Body of pancreas (tissue), 4 donors: ENCODE measurements around the gene ACSL1. TPM values are rescaled to one million over a fixed set of nuclear protein-coding genes. Genes with fewer than 3 reads are reported as not detected.

Experiments used
- ATAC-seq: fragments of 150-250 bp; one replicate; pipeline ENCODE4 v1.9.1; 2016
- DNase-seq, 4 donors: peaks; one replicate each; pipeline ENCODE4 v3.0.0-alpha.2; 2019
- H3K27ac ChIP-seq, 4 donors: fragments of 200-600 bp; sonication (generic); 1 replicate in 3 of 4; 2 replicates in 1 of 4; pipeline versions ENCODE4 v1.5.1 to v1.6.1; 2016 to 2019; ENCODE audit warnings: mild to moderate bottlenecking in 1 of 4, mixed read lengths in 1 of 4, moderate library complexity in 1 of 4
- H3K27me3 ChIP-seq, 2 donors: fragments of 200-600 bp; sonication (generic); one replicate each; pipeline ENCODE4 v1.6.0; 2016; ENCODE audit warnings: mild to moderate bottlenecking in 1 of 2
- H3K36me3 ChIP-seq, 2 donors: fragments of 200-600 bp; sonication (generic); replicated peaks in 1 of 2; 2 replicates each; pipeline ENCODE4 v1.5.1; 2016; ENCODE audit warnings: low read depth in 2 of 2; ENCODE audit not compliant: insufficient read depth in 1 of 2
- H3K4me1 ChIP-seq: fragments of 200-600 bp; sonication (generic); one replicate; pipeline ENCODE4 v1.6.0; 2016
- H3K4me3 ChIP-seq, 2 donors: fragments of 200-600 bp; sonication (generic); 1 replicate in 1 of 2; 2 replicates in 1 of 2; pipeline ENCODE4 v1.5.1; 2016 to 2019
- H3K9me3 ChIP-seq, 3 donors: fragments of 200-600 bp; sonication (generic); 1 replicate in 2 of 3; 2 replicates in 1 of 3; pipeline ENCODE4 v1.5.1; 2016
- POLR2A ChIP-seq, 3 donors: fragments of 450-650 bp; IDR thresholded peaks; one replicate each; pipeline ENCODE4 v1.6.1; 2016; ENCODE audit warnings: antibody characterized with exemption in 3 of 3, mild to moderate bottlenecking in 2 of 3
- WGBS, 2 donors: methylation state at CpG; one replicate each; pipeline ENCODE4 v1.1.5; 2017; 5-methylcytosine and 5-hydroxymethylcytosine counted together
- intact Hi-C: fragments of 100-400 bp; cut with DNase I; formaldehyde crosslinking; loops from one replicate; pipeline ENCODE4 v1.15.1; 2023
- total RNA-seq, 2 donors: library from RNA; depleted of rRNA; stranded (reverse); fragments of >200 nt; gene quantifications; one replicate each; pipeline ENCODE4 v1.1.0, GENCODE V29; 2016
- TF ChIP-seq, protein P1 (sequence below), 7 experiments: fragments of 450-650 bp in 4 of 7; fragments of 200-600 bp in 3 of 7; sonication (generic) in 3 of 7; IDR thresholded peaks; one replicate each; pipeline ENCODE4 v1.5.1; 2016 to 2019; ENCODE audit warnings: antibody characterized with exemption in 7 of 7

The ACSL1 gene
- total RNA-seq, 2 donors from 2014 or later = 36.6 to 193 TPM

DNA sequence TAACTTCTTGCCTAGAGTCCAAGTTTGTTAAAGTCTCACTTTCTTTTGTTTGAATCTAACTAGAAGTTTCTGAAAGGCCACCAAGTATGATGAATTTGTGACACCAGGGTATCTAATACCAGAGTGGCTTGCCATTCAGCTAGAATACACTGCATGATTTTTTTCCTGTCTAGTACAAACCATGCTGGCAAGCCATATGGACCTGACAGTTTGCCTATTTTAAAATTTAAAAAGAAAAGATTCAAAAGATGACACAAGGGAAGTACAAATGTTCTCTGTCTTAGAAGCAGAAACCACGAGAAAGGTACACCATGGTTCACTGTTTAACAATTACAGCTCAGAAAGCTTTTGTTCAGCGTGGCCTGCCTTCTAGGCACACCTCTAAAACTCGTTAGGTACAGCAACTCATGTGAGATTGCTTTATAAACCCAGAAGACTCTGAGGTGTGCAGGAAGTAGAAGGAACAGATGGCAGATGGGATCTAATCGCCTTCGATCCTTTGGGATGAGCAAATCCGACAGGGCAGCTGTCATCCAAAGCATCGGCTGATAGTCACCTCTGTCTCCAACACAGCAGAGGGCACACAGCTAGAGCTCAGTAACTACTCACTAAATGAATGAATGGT, 56.5 kb downstream of the ACSL1 start:
- H3K4me1 ChIP-seq = no peaks in the 10 kb centered on the region
- no peaks in the 10 kb centered on the region for H3K27me3 ChIP-seq
- no peak overlapping the region for H3K4me3 ChIP-seq
- DNase-seq (no peak), ATAC-seq (no peak)
- H3K36me3 ChIP-seq = peaks cover 0 to 5% of the 10 kb centered on the region in 2 donors
- no peaks in the 10 kb centered on the region for H3K9me3 ChIP-seq
- 90 to 92% methylated on average over 7 of the region's 7 CpGs for WGBS, 2 donors
- intact Hi-C loops = no loop called here
- no peak for TF ChIP-seq POLR2A (IDR thresholded peaks at IDR 0.05)
- TF ChIP-seq, protein P1, sequence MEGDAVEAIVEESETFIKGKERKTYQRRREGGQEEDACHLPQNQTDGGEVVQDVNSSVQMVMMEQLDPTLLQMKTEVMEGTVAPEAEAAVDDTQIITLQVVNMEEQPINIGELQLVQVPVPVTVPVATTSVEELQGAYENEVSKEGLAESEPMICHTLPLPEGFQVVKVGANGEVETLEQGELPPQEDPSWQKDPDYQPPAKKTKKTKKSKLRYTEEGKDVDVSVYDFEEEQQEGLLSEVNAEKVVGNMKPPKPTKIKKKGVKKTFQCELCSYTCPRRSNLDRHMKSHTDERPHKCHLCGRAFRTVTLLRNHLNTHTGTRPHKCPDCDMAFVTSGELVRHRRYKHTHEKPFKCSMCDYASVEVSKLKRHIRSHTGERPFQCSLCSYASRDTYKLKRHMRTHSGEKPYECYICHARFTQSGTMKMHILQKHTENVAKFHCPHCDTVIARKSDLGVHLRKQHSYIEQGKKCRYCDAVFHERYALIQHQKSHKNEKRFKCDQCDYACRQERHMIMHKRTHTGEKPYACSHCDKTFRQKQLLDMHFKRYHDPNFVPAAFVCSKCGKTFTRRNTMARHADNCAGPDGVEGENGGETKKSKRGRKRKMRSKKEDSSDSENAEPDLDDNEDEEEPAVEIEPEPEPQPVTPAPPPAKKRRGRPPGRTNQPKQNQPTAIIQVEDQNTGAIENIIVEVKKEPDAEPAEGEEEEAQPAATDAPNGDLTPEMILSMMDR (IDR thresholded peaks at IDR 0.05) = no peak
- no peak overlapping the region for H3K27ac ChIP-seq

DNA sequence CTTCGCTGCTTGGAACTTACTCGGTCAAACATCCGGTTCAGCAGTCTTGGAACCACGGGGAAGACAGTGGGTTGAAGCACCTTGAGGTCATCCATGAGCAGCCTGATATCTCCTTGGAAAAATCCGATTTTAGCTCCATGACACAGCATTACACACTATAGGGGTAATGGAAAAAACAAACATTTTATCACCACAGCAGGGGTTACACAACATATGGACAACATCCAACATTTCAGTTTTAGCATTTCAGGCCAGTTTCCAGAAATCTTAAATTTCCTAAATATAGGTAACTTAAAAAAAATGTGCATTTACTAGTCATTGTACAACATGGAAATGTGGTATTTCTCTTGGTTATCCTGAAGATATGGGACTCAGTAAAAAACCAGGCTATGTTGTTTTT, 57.5 kb downstream of the ACSL1 start:
- DNase-seq = no peak
- ATAC-seq = no peak
- no peaks in the 10 kb centered on the region for H3K9me3 ChIP-seq
- intact Hi-C loops = no loop called here
- no peak overlapping the region for H3K27ac ChIP-seq
- no peak overlapping the region for H3K4me3 ChIP-seq
- no peaks in the 10 kb centered on the region for H3K4me1 ChIP-seq
- H3K36me3 ChIP-seq = peaks cover 0 to 5% of the 10 kb centered on the region in 2 donors
- TF ChIP-seq POLR2A (IDR thresholded peaks at IDR 0.05) = no peak
- TF ChIP-seq, protein P1 (IDR thresholded peaks at IDR 0.05) = no peak
- 85 to 92% methylated on average over 5 of the region's 5 CpGs for WGBS, 2 donors
- H3K27me3 ChIP-seq = no peaks in the 10 kb centered on the region

DNA sequence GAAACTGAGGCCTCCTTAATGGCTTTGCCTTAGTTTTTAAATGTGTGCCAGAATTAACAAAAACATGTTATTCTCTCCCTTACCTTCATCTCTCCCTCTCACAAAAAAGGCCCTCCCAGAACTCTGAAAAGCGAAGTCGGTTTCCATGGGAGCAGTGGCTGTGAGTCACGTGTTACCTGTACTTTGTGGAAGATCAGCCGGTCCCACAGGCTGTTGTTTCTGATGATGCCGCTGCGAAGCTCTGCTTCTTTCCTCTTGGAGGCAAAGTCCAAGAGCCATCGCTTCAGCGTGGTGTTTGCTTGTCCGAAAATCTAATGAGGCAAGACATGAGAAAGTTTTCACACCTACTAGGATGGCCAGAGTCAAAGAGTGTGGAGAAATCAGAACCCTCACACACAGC, 59.3 kb downstream of the ACSL1 start:
- Histone ChIP-seq H3K9me3 (no peaks in the 10 kb centered on the region), H3K27me3 (no peaks in the 10 kb centered on the region), H3K27ac (no peak overlapping the region), H3K36me3 (peaks cover 0 to 7% of the 10 kb centered on the region in 2 donors), H3K4me3 (no peak overlapping the region), H3K4me1 (no peaks in the 10 kb centered on the region)
- no peak for DNase-seq
- TF ChIP-seq POLR2A (IDR thresholded peaks at IDR 0.05) = no peak
- TF ChIP-seq, protein P1 (IDR thresholded peaks at IDR 0.05) = no peak
- intact Hi-C loops = no loop called here
- 94 to 96% methylated on average over 9 of the region's 9 CpGs for WGBS, 2 donors
- ATAC-seq = no peak

DNA sequence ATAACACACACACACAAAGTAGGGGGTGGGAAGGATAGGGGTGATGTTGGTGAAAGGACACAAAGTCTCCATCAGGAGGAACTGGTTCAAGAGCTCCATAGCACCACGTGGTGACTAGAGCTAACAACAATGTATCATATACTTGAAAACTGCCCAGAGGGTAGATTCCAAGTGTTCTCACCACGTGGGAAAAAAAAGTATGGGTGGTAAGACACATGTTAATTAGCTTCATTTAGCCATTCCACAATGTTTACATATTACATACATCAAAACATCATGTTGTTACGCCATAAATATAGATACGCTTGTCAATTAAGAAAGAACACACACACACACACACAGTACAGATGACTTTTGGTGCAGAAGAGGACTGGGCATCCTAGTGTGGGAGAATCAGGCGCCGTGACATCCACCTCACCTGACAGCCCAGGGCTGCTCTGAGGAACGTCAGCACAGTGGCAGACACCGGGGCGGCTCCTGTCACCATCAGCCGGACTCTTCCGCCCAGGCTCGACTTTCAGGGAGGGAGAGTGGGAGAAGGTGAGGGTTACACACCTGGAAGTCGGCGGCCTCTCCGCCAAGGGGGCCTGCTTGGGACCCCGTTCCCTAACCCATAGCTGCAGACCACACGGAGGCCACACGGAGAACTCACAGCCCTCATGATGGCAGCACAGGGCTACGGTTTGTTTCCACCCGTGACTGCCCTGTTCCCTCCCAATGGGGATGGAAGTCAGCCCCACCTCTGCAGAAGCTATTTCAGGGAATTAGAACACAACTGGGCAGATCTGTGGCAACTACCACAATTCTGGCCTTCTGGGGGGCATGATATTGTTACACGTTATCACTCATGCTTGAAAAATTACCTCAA, 60.1 kb downstream of the ACSL1 start:
- Histone ChIP-seq H3K4me1 (no peaks in the 10 kb centered on the region), H3K27ac (no peak overlapping the region), H3K36me3 (peaks cover 0 to 7% of the 10 kb centered on the region in 2 donors), H3K27me3 (no peaks in the 10 kb centered on the region), H3K9me3 (no peaks in the 10 kb centered on the region), H3K4me3 (no peak overlapping the region)
- TF ChIP-seq, protein P1 (IDR thresholded peaks at IDR 0.05) = no peak
- TF ChIP-seq POLR2A (IDR thresholded peaks at IDR 0.05) = no peak
- ATAC-seq (no peak), DNase-seq (no peak)
- intact Hi-C loops = no loop called here
- WGBS, 2 donors = 87 to 92% methylated on average over 19 to 20 of the region's 21 CpGs
